ENCODE measurements around the gene CD74. TPM values are rescaled to one million over a fixed set of nuclear protein-coding genes. Genes with fewer than 3 reads are reported as not detected.

The CD74 gene
- total RNA-seq: 1,000 to 10,000 TPM in 1 of 4 donors, 100 to 1,000 TPM in 3; 118 to 1,231 (median 675) TPM

GRCh38 chr5:150412319-150413175, at the start of gene CD74:
Gene CD74, minus strand, starts transcription at chr5:150412910. Its CDS starts 161 bp downstream, at chr5:150412749.
- H3K27ac ChIP-seq: peak within 1 kb of the TSS; percentile 79 to 80
- H3K36me3 ChIP-seq: no peaks in the 10 kb centered on the region
- DNase-seq: peak; percentile 75 to 88
- TF ChIP-seq CTCF (IDR thresholded peaks at IDR 0.05) (no peak), POLR2A (IDR thresholded peaks at IDR 0.05) (peak; percentile 60 to 77)
- no peaks in the 10 kb centered on the region for H3K27me3 ChIP-seq
- intact Hi-C loops (cut with DNase I; ENCODE audit: low total_unique reads): no loop called here
- H3K4me1 ChIP-seq: no peaks in the 10 kb centered on the region
- peak within 1 kb of the TSS; percentile 29 to 39 for H3K4me3 ChIP-seq
- H3K9me3 ChIP-seq: no peaks in the 10 kb centered on the region

GRCh38 chr5:150461231-150461630, 48.5 kb upstream of the CD74 start:
- intact Hi-C loops (cut with DNase I; ENCODE audit: low total_unique reads): loop anchor here (2.0 kb wide), 1 partner anchor 62 kb away; no protein-coding TSS in a partner anchor
- peaks cover 0 to 7% of the 10 kb centered on the region in 2 donors for H3K4me1 ChIP-seq

GRCh38 chr5:150460781-150461180, 48.1 kb upstream of the CD74 start:
- Histone ChIP-seq H3K27ac (no peak overlapping the region), H3K9me3 (no peaks in the 10 kb centered on the region), H3K4me1 (peaks cover 0 to 7% of the 10 kb centered on the region in 2 donors), H3K36me3 (no peaks in the 10 kb centered on the region), H3K27me3 (no peaks in the 10 kb centered on the region), H3K4me3 (no peak overlapping the region)
- no peak for DNase-seq
- no peak for TF ChIP-seq POLR2A (IDR thresholded peaks at IDR 0.05)
- no peak for TF ChIP-seq CTCF (IDR thresholded peaks at IDR 0.05)
- intact Hi-C loops (cut with DNase I; ENCODE audit: low total_unique reads): loop anchor here (2.0 kb wide), 1 partner anchor 62 kb away; no protein-coding TSS in a partner anchor

More at GRCh38 chr5:150461231-150461630, 48.5 kb upstream of the CD74 start:
- Histone ChIP-seq H3K4me3 (no peak overlapping the region), H3K27me3 (no peaks in the 10 kb centered on the region), H3K36me3 (no peaks in the 10 kb centered on the region), H3K9me3 (no peaks in the 10 kb centered on the region), H3K27ac (no peak overlapping the region)
- no peak for DNase-seq
- TF ChIP-seq POLR2A (IDR thresholded peaks at IDR 0.05) (no peak), CTCF (IDR thresholded peaks at IDR 0.05) (no peak)

- no peaks in the 10 kb centered on the region for H3K9me3 ChIP-seq
- peak; percentile 75 to 86 for DNase-seq
- peak overlapping the region in 1 of 2 donors; percentile 46 for H3K27ac ChIP-seq
- no peaks in the 10 kb centered on the region for H3K27me3 ChIP-seq
- H3K36me3 ChIP-seq: no peaks in the 10 kb centered on the region
- TF ChIP-seq POLR2A (IDR thresholded peaks at IDR 0.05) (no peak), CTCF (IDR thresholded peaks at IDR 0.05) (peak; percentile 89 to 94 (median 90))
- peaks cover 0 to 7% of the 10 kb centered on the region in 2 donors for H3K4me1 ChIP-seq
- H3K4me3 ChIP-seq: peak overlapping the region in 1 of 2 donors; percentile 22
- intact Hi-C loops (cut with DNase I; ENCODE audit: low total_unique reads): no loop called here
Observed at GRCh38 chr5:150458802-150459557, 46.3 kb upstream of the CD74 start.

Measured in uterus (tissue), 4 donors.